ENCODE data around the gene SEMA3F.

Gene SEMA3F

DNA sequence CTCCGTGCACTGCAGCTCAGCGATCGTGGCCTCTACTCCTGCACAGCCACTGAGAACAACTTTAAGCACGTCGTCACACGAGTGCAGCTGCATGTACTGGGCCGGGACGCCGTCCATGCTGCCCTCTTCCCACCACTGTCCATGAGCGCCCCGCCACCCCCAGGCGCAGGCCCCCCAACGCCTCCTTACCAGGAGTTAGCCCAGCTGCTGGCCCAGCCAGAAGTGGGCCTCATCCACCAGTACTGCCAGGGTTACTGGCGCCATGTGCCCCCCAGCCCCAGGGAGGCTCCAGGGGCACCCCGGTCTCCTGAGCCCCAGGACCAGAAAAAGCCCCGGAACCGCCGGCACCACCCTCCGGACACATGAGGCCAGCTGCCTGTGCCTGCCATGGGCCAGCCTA lies 32.6 kb downstream of the SEMA3F start:
- ChIA-PET POLR2A (no interaction called here), CTCF (no interaction called here)
- TF ChIP-seq SUZ12 (IDR thresholded peaks at IDR 0.05), result no peak
- TF ChIP-seq, protein P1, sequence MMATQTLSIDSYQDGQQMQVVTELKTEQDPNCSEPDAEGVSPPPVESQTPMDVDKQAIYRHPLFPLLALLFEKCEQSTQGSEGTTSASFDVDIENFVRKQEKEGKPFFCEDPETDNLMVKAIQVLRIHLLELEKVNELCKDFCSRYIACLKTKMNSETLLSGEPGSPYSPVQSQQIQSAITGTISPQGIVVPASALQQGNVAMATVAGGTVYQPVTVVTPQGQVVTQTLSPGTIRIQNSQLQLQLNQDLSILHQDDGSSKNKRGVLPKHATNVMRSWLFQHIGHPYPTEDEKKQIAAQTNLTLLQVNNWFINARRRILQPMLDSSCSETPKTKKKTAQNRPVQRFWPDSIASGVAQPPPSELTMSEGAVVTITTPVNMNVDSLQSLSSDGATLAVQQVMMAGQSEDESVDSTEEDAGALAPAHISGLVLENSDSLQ (IDR thresholded peaks at IDR 0.05), result no peak
- TF ChIP-seq NFRKB (IDR thresholded peaks at IDR 0.05), result no peak
- no peak for TF ChIP-seq ARNT (IDR thresholded peaks at IDR 0.05)
- no peak for TF ChIP-seq FOXA1 (IDR thresholded peaks at IDR 0.05)
- no peak for TF ChIP-seq ELF4 (IDR thresholded peaks at IDR 0.05)
- TF ChIP-seq HDGF (IDR thresholded peaks at IDR 0.05; ENCODE audit: borderline replicate concordance), result no peak
- TF ChIP-seq BHLHE40 (IDR thresholded peaks at IDR 0.05; ENCODE audit: borderline replicate concordance), result no peak
- TF ChIP-seq LEF1 (IDR thresholded peaks at IDR 0.05; ENCODE audit: borderline replicate concordance), result no peak
- no peak for TF ChIP-seq CTBP1 (IDR thresholded peaks at IDR 0.05; ENCODE audit: borderline replicate concordance)
- no peak for TF ChIP-seq FOXK2 (IDR thresholded peaks at IDR 0.05)
- TF ChIP-seq FOXM1 (IDR thresholded peaks at IDR 0.05; ENCODE audit: borderline replicate concordance), result no peak
- TF ChIP-seq ZNF384 (IDR thresholded peaks at IDR 0.05), result no peak
- TF ChIP-seq L3MBTL2 (conservative IDR thresholded peaks at IDR 0.05), result no peak
- no peak for TF ChIP-seq SP1 (IDR thresholded peaks at IDR 0.05)
- DNase-seq (ENCODE audit: extremely low spot score), result no peak

DNA sequence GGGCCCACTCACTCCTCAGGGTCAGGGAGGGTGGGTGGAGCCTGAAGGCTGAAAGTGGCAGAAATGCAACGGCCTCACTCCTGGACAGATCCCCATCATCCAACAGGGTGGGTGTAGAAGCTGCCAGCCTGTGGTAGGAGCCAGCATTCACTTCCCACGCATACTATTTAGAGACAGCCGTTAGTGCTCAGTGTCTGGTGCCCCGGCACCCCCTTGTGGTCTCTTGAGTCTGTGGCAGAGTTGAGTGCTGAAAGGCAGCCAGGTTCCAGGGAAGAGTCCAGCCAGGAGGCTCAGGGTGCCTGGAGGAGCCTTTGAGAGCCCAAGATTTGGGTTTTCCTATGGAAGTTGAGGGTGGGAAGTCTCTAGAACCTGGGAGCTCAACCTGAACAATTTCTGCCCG lies 34.1 kb downstream of the SEMA3F start:
- peak; percentile 70 for DNase-seq (ENCODE audit: extremely low spot score)
- ChIA-PET POLR2A (interaction anchor here (1.3 kb wide), 1 partner anchor 69 kb away, joined by 3 read pairs; no protein-coding TSS in a partner anchor), CTCF (interaction anchor here (0.6 kb wide), 1 partner anchor 33 kb away, joined by 3 read pairs; no protein-coding TSS in a partner anchor)
- TF ChIP-seq SP1 (IDR thresholded peaks at IDR 0.05) (no peak), FOXA1 (IDR thresholded peaks at IDR 0.05) (no peak), SUZ12 (IDR thresholded peaks at IDR 0.05) (no peak), CTBP1 (IDR thresholded peaks at IDR 0.05; ENCODE audit: borderline replicate concordance) (no peak), FOXM1 (IDR thresholded peaks at IDR 0.05; ENCODE audit: borderline replicate concordance) (no peak), ELF4 (IDR thresholded peaks at IDR 0.05) (no peak), NFRKB (IDR thresholded peaks at IDR 0.05) (no peak), ARNT (IDR thresholded peaks at IDR 0.05) (no peak), L3MBTL2 (conservative IDR thresholded peaks at IDR 0.05) (no peak), HDGF (IDR thresholded peaks at IDR 0.05; ENCODE audit: borderline replicate concordance) (no peak), TARDBP (IDR thresholded peaks at IDR 0.05) (no peak)
- TF ChIP-seq, protein P1 (IDR thresholded peaks at IDR 0.05), result no peak

DNA sequence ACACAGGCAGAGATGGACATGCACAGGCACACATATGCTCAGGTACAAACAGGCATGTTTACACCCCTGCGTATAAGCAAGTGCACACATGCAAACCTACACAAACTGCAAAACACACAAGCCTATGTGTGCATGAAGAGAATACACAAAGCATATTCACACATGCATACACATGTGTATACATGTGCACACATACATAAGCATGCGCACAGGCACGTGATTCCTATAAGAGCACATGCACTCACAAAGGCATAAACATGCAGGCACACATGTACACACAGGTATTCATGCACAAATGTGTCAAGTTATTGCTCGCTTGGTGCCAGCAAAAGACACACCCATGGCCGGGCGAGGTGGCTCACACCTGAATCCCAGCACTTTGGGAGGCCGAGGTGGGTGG lies 34.9 kb downstream of the SEMA3F start:
- CTCF ChIA-PET, result interaction anchor here (2.4 kb wide), 1 partner anchor 69 kb away, joined by 11 read pairs; no protein-coding TSS in a partner anchor
- no peak for DNase-seq (ENCODE audit: extremely low spot score)
- TF ChIP-seq SUZ12 (IDR thresholded peaks at IDR 0.05) (no peak), SP1 (IDR thresholded peaks at IDR 0.05) (no peak), ELF4 (IDR thresholded peaks at IDR 0.05) (no peak), HDGF (IDR thresholded peaks at IDR 0.05; ENCODE audit: borderline replicate concordance) (no peak), TARDBP (IDR thresholded peaks at IDR 0.05) (no peak)
- TF ChIP-seq, protein P1 (IDR thresholded peaks at IDR 0.05), result no peak
- POLR2A ChIA-PET, result interaction anchor here (1.3 kb wide), 1 partner anchor 69 kb away, joined by 3 read pairs; no protein-coding TSS in a partner anchor

DNA sequence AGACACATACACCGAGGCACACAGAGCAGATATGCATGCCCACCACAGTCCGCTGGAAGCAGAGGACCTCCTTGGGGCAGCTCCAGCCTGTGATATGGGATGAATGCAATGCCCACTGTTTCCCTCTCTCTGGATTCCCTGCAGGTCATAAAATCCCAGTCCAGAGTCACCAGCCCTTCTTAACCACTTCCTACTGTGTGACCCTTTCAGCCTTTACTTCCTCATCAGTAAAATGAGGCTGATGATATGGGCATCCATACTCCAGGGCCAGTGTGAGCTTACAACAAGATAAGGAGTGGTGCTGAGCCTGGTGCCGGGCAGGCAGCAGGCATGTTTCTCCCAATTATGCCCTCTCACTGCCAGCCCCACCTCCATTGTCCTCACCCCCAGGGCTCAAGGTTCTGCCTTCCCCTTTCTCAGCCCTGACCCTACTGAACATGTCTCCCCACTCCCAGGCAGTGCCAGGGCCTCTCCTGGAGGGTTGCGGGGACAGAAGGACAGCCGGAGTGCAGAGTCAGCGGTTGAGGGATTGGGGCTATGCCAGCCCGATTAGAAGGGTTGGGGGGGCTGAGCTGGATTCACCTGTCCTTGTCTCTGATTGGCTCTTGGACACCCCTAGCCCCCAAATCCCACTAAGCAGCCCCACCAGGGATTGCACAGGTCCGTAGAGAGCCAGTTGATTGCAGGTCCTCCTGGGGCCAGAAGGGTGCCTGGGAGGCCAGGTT lies 36.0 kb downstream of the SEMA3F start, which contains the start of gene GNAT1:
GNAT1 (plus strand) TSS at position 675 of the 725 bp plus-strand sequence. CDS start 116 bp downstream, outside the sequence.
- CTCF ChIA-PET, result interaction anchor here (0.7 to 2.4 kb wide), 4 partner anchors 12 to 370 kb away, joined by 4 to 14 read pairs (median 8); no protein-coding TSS in a partner anchor
- POLR2A ChIA-PET, result interaction anchor here (1.1 to 1.5 kb wide), 2 partner anchors 34 to 45 kb away, joined by 3 to 4 read pairs; partner anchors contain the start of gene GNAI2
- TF ChIP-seq SP1 (IDR thresholded peaks at IDR 0.05) (no peak), TARDBP (IDR thresholded peaks at IDR 0.05) (no peak), FOXA1 (IDR thresholded peaks at IDR 0.05) (no peak), HDGF (IDR thresholded peaks at IDR 0.05; ENCODE audit: borderline replicate concordance) (no peak), ELF4 (IDR thresholded peaks at IDR 0.05) (no peak), ZNF384 (IDR thresholded peaks at IDR 0.05) (no peak), SUZ12 (IDR thresholded peaks at IDR 0.05) (no peak), FOXM1 (IDR thresholded peaks at IDR 0.05; ENCODE audit: borderline replicate concordance) (no peak), ARNT (IDR thresholded peaks at IDR 0.05) (no peak), NFRKB (IDR thresholded peaks at IDR 0.05) (no peak), BHLHE40 (IDR thresholded peaks at IDR 0.05; ENCODE audit: borderline replicate concordance) (no peak), L3MBTL2 (conservative IDR thresholded peaks at IDR 0.05) (no peak), CTBP1 (IDR thresholded peaks at IDR 0.05; ENCODE audit: borderline replicate concordance) (no peak), LEF1 (IDR thresholded peaks at IDR 0.05; ENCODE audit: borderline replicate concordance) (no peak), FOXK2 (IDR thresholded peaks at IDR 0.05) (no peak)
- TF ChIP-seq, protein P1 (IDR thresholded peaks at IDR 0.05), result no peak
- DNase-seq (ENCODE audit: extremely low spot score), result no peak

DNA sequence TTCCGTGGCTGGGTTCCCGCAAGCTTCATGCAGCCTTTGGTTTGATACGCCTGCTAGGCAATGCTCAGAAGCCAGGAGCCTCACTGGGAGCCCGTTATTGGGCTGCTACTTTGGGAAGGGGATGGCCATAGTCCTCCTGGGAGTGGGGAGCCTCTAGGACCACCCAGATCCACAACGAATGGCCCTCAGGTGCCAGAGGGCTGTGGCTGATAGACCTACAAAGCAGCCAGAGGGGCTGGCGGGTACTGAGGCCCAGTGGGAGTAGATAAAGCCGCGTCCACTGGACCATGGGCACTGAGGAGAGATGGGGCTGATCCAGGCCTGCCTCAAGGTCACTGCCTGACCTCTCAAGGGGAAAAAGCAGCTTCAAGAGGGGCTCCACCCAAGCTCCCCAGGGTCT lies 37.0 kb downstream of the SEMA3F start:
- no peak for DNase-seq (ENCODE audit: extremely low spot score)
- TF ChIP-seq ELF4 (IDR thresholded peaks at IDR 0.05) (no peak), SUZ12 (IDR thresholded peaks at IDR 0.05) (no peak), FOXK2 (IDR thresholded peaks at IDR 0.05) (no peak), ZNF384 (IDR thresholded peaks at IDR 0.05) (no peak), CTBP1 (IDR thresholded peaks at IDR 0.05; ENCODE audit: borderline replicate concordance) (no peak), TARDBP (IDR thresholded peaks at IDR 0.05) (no peak), FOXM1 (IDR thresholded peaks at IDR 0.05; ENCODE audit: borderline replicate concordance) (no peak), SP1 (IDR thresholded peaks at IDR 0.05) (no peak), L3MBTL2 (conservative IDR thresholded peaks at IDR 0.05) (no peak), BHLHE40 (IDR thresholded peaks at IDR 0.05; ENCODE audit: borderline replicate concordance) (no peak), LEF1 (IDR thresholded peaks at IDR 0.05; ENCODE audit: borderline replicate concordance) (no peak), HDGF (IDR thresholded peaks at IDR 0.05; ENCODE audit: borderline replicate concordance) (no peak), FOXA1 (IDR thresholded peaks at IDR 0.05) (no peak), ARNT (IDR thresholded peaks at IDR 0.05) (no peak), NFRKB (IDR thresholded peaks at IDR 0.05) (no peak)
- TF ChIP-seq, protein P1 (IDR thresholded peaks at IDR 0.05), result no peak
- CTCF ChIA-PET, result interaction anchor here (0.7 to 2.4 kb wide), 8 partner anchors 11 to 71 kb away, joined by 3 to 14 read pairs (median 4); no protein-coding TSS in a partner anchor
- POLR2A ChIA-PET, result interaction anchor here (1.1 to 1.5 kb wide), 2 partner anchors 33 to 44 kb away, joined by 3 to 4 read pairs; partner anchors contain the start of gene GNAI2

Data from HEK293T (cell line).